ENCODE measurements around the gene CDKL4. TPM values are rescaled to one million over a fixed set of nuclear protein-coding genes. Genes with fewer than 3 reads are reported as not detected.

CDKL4 gene
- total and polyA plus RNA-seq, 2 of the 13 experiments (the other 11 are each of a cell fraction or from before 2014, with no cell fraction given) = 0.29 to 0.50 TPM

GRCh38 chr2:39138837-39139211 is 104.9 kb downstream of the CDKL4 start (continued):
- TF ChIP-seq, protein P1, sequence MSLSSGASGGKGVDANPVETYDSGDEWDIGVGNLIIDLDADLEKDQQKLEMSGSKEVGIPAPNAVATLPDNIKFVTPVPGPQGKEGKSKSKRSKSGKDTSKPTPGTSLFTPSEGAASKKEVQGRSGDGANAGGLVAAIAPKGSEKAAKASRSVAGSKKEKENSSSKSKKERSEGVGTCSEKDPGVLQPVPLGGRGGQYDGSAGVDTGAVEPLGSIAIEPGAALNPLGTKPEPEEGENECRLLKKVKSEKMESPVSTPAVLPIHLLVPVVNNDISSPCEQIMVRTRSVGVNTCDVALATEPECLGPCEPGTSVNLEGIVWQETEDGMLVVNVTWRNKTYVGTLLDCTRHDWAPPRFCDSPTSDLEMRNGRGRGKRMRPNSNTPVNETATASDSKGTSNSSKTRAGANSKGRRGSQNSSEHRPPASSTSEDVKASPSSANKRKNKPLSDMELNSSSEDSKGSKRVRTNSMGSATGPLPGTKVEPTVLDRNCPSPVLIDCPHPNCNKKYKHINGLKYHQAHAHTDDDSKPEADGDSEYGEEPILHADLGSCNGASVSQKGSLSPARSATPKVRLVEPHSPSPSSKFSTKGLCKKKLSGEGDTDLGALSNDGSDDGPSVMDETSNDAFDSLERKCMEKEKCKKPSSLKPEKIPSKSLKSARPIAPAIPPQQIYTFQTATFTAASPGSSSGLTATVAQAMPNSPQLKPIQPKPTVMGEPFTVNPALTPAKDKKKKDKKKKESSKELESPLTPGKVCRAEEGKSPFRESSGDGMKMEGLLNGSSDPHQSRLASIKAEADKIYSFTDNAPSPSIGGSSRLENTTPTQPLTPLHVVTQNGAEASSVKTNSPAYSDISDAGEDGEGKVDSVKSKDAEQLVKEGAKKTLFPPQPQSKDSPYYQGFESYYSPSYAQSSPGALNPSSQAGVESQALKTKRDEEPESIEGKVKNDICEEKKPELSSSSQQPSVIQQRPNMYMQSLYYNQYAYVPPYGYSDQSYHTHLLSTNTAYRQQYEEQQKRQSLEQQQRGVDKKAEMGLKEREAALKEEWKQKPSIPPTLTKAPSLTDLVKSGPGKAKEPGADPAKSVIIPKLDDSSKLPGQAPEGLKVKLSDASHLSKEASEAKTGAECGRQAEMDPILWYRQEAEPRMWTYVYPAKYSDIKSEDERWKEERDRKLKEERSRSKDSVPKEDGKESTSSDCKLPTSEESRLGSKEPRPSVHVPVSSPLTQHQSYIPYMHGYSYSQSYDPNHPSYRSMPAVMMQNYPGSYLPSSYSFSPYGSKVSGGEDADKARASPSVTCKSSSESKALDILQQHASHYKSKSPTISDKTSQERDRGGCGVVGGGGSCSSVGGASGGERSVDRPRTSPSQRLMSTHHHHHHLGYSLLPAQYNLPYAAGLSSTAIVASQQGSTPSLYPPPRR (CRISPR knock-in tag; IDR thresholded peaks at IDR 0.05; ENCODE audit: borderline replicate concordance) = peak; percentile 71; the same call in 1 of the 2 replicates
- 0 out of 2 replicates have a peak, but pooled peaks have one; percentile 27 for TF ChIP-seq ATF1 (CRISPR knock-in tag; IDR thresholded peaks at IDR 0.05)
- no peak for TF ChIP-seq NFRKB (IDR thresholded peaks at IDR 0.05)
- no peak for TF ChIP-seq ZNF30 (CRISPR knock-in tag; IDR thresholded peaks at IDR 0.05)
- TF ChIP-seq ZNF331 (CRISPR knock-in tag; IDR thresholded peaks at IDR 0.05) = peak; percentile 57; the same call in 1 of the 2 replicates
- TF ChIP-seq ZUFSP (CRISPR knock-in tag; IDR thresholded peaks at IDR 0.05; ENCODE audit: borderline replicate concordance) = no peak
- TF ChIP-seq SMAD9 (CRISPR knock-in tag; IDR thresholded peaks at IDR 0.05) = no peak
- peak; percentile 11; the same call in 1 of the 2 replicates for TF ChIP-seq SIX1 (CRISPR knock-in tag; IDR thresholded peaks at IDR 0.05; ENCODE audit: borderline replicate concordance)
- peak; percentile 99 for TF ChIP-seq ZNF460 (CRISPR knock-in tag; IDR thresholded peaks at IDR 0.05; ENCODE audit: borderline replicate concordance)
- TF ChIP-seq SRSF1 (optimal IDR thresholded peaks at IDR 0.05; ENCODE audit: low read depth, low read length) = no peak
- TF ChIP-seq, protein P2, sequence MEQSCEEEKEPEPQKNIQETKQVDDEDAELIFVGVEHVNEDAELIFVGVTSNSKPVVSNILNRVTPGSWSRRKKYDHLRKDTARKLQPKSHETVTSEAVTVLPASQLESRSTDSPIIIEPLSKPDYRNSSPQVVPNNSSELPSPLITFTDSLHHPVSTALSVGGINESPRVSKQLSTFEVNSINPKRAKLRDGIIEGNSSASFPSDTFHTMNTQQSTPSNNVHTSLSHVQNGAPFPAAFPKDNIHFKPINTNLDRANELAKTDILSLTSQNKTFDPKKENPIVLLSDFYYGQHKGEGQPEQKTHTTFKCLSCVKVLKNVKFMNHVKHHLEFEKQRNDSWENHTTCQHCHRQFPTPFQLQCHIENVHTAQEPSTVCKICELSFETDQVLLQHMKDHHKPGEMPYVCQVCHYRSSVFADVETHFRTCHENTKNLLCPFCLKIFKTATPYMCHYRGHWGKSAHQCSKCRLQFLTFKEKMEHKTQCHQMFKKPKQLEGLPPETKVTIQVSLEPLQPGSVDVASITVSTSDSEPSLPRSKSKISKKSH (CRISPR knock-in tag; IDR thresholded peaks at IDR 0.05; ENCODE audit: borderline replicate concordance) = no peak
- 0 out of 2 replicates have a peak, but pooled peaks have one; percentile 6 for TF ChIP-seq ZNF292 (CRISPR knock-in tag; IDR thresholded peaks at IDR 0.05; ENCODE audit: borderline replicate concordance, low read depth)
- TF ChIP-seq, protein P3, sequence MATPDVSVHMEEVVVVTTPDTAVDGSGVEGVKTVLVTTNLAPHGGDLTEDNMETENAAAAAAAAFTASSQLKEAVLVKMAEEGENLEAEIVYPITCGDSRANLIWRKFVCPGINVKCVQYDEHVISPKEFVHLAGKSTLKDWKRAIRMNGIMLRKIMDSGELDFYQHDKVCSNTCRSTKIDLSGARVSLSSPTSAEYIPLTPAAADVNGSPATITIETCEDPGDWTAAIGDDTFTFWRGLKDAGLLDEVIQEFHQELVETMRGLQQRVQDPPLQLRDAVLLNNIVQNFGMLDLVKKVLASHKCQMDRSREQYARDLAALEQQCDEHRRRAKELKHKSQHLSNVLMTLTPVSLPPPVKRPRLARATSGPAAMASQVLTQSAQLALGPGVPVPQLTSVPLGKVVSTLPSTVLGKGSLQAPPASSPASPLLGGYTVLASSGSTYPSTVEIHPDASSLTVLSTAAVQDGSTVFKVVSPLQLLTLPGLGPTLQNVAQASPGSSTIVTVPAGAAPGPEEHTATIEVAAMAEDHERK (CRISPR knock-in tag; IDR thresholded peaks at IDR 0.05; ENCODE audit: low read depth) = no peak
- no peak for TF ChIP-seq ZMAT5 (CRISPR knock-in tag; IDR thresholded peaks at IDR 0.05; ENCODE audit: borderline replicate concordance, low read depth)
- no peak for TF ChIP-seq ZNF121 (CRISPR knock-in tag; IDR thresholded peaks at IDR 0.05)
- TF ChIP-seq MED13 (CRISPR knock-in tag; IDR thresholded peaks at IDR 0.05) = no peak
- TF ChIP-seq ZNF282 (IDR thresholded peaks at IDR 0.05; ENCODE audit: partially characterized antibody) = no peak
- TF ChIP-seq KLF16 (CRISPR knock-in tag; IDR thresholded peaks at IDR 0.05) = peak in 1 of 2 experiments; percentile 19; a peak in 1 of 4 replicates

Data from HepG2 (cell line).